HEK293 (cell line): Measurements from ENCODE around the gene BBS9.

Experiments used
- CTCF ChIA-PET: fragments of 350-600 bp; formaldehyde crosslinking; extraction: SDS; loops from one replicate; lab custom pipeline; 2021; ENCODE audit warnings: antibody characterized with exemption; lab: Yijun Ruan, JAX
- POLR2A ChIA-PET: fragments of 300-600 bp; formaldehyde crosslinking; extraction: SDS; loops from one replicate; lab custom pipeline; 2020; ENCODE audit warnings: antibody characterized with exemption, inconsistent platforms; lab: Yijun Ruan, JAX
- H3K27ac ChIP-seq: fragments of 200-500 bp; sonication (Bioruptor generic); 2 replicates; pipeline ENCODE4 v1.5.1; 2014; ENCODE audit warnings: low read depth, low read length, control low read depth, inconsistent platforms; ENCODE audit errors: extremely low read depth
- H3K36me3 ChIP-seq, 2 experiments: fragments of 200-500 bp in 1 of 2; sonication (Bioruptor generic) in 1 of 2; 1 replicate in 1 of 2; 2 replicates in 1 of 2; pipeline ENCODE4 v1.5.1; 2014 to 2017; ENCODE audit warnings: inconsistent platforms in 2 of 2, low read length in 2 of 2; ENCODE audit not compliant: control insufficient read depth in 2 of 2, insufficient read depth in 1 of 2
- H3K4me1 ChIP-seq: fragments of 200-500 bp; sonication (Bioruptor generic); 2 replicates; pipeline ENCODE4 v1.5.1; 2014; ENCODE audit warnings: mild to moderate bottlenecking, low read length, inconsistent platforms; ENCODE audit not compliant: control insufficient read depth, insufficient read depth
- H3K4me3 ChIP-seq: 2 replicates; pipeline ENCODE4 v1.5.1; 2011; ENCODE audit warnings: low read depth, mild to moderate bottlenecking, control low read depth, low read length, moderate library complexity
- H3K9me3 ChIP-seq: fragments of 200-500 bp; sonication (Bioruptor generic); 2 replicates; pipeline ENCODE4 v1.5.1; 2014; ENCODE audit warnings: low read depth, low read length, inconsistent platforms; ENCODE audit not compliant: control insufficient read depth, insufficient read depth
- GFI1B ChIP-seq: fragments of 450-650 bp; formaldehyde crosslinking; IDR thresholded peaks from 2 replicates; pipeline ENCODE4 v1.5.1; 2016; ENCODE audit warnings: missing biosample characterization, missing genetic modification characterization
- MEIS1 ChIP-seq: sonication (generic); formaldehyde crosslinking; IDR thresholded peaks from 2 replicates; pipeline ENCODE4 v1.8.1; 2022; ENCODE audit warnings: missing genetic modification reagents, mild to moderate bottlenecking, borderline replicate concordance
- SP7 ChIP-seq: fragments of 450-650 bp; formaldehyde crosslinking; IDR thresholded peaks from 2 replicates; pipeline ENCODE4 v1.5.1; 2016; ENCODE audit warnings: missing biosample characterization, missing genetic modification characterization
- TCF7L2 ChIP-seq: IDR thresholded peaks from 2 replicates; pipeline ENCODE4 v1.6.1; 2011; ENCODE audit warnings: low read depth, mild to moderate bottlenecking, inconsistent platforms, low read length, moderate library complexity, borderline replicate concordance
- ZBTB17 ChIP-seq: fragments of 450-650 bp; formaldehyde crosslinking; IDR thresholded peaks from 2 replicates; pipeline ENCODE4 v1.5.1; 2016; ENCODE audit warnings: missing biosample characterization, missing genetic modification characterization
- ZFP69B ChIP-seq: fragments of 450-650 bp; formaldehyde crosslinking; IDR thresholded peaks from 2 replicates; pipeline ENCODE4 v1.5.1; 2016; ENCODE audit warnings: missing biosample characterization, missing genetic modification characterization
- ZNF335 ChIP-seq: fragments of 450-650 bp; formaldehyde crosslinking; conservative IDR thresholded peaks from 2 replicates; pipeline ENCODE4 v1.5.1; 2016; ENCODE audit warnings: missing biosample characterization, missing genetic modification characterization
- ZNF362 ChIP-seq: fragments of 450-650 bp; formaldehyde crosslinking; IDR thresholded peaks from 2 replicates; pipeline ENCODE4 v1.5.1; 2016; ENCODE audit warnings: missing biosample characterization, missing genetic modification characterization
- ZNF366 ChIP-seq: fragments of 450-650 bp; formaldehyde crosslinking; conservative IDR thresholded peaks from 2 replicates; pipeline ENCODE4 v1.5.1; 2016; ENCODE audit warnings: missing biosample characterization, missing genetic modification characterization
- ZNF433 ChIP-seq: fragments of 450-650 bp; formaldehyde crosslinking; IDR thresholded peaks from 2 replicates; pipeline ENCODE4 v1.5.1; 2016; ENCODE audit warnings: missing biosample characterization, missing genetic modification characterization, low read depth
- ZNF449 ChIP-seq: fragments of 450-650 bp; formaldehyde crosslinking; IDR thresholded peaks from 2 replicates; pipeline ENCODE4 v1.5.1; 2017; ENCODE audit warnings: missing biosample characterization, mild to moderate bottlenecking, missing genetic modification characterization, moderate library complexity
- ZNF549 ChIP-seq: fragments of 450-650 bp; IDR thresholded peaks from 2 replicates; pipeline ENCODE4 v1.5.1; 2018; ENCODE audit warnings: missing biosample characterization, missing genetic modification characterization, mild to moderate bottlenecking, inconsistent platforms, moderate library complexity
- ZNF692 ChIP-seq: fragments of 450-650 bp; formaldehyde crosslinking; IDR thresholded peaks from 2 replicates; pipeline ENCODE4 v1.5.1; 2016; ENCODE audit warnings: missing biosample characterization, missing genetic modification characterization
- ZNF701 ChIP-seq: fragments of 450-650 bp; formaldehyde crosslinking; IDR thresholded peaks from 2 replicates; pipeline ENCODE4 v1.5.1; 2016; ENCODE audit warnings: missing biosample characterization, missing genetic modification characterization
- ZSCAN4 ChIP-seq: fragments of 450-650 bp; formaldehyde crosslinking; IDR thresholded peaks from 2 replicates; pipeline ENCODE4 v1.5.1; 2017; ENCODE audit warnings: missing biosample characterization, missing genetic modification characterization
- TF ChIP-seq, protein P1 (sequence below): fragments of 450-650 bp; formaldehyde crosslinking; IDR thresholded peaks from 2 replicates; pipeline ENCODE4 v1.5.1; 2016; ENCODE audit warnings: missing biosample characterization, missing genetic modification characterization
- TF ChIP-seq, protein P2 (sequence below): fragments of 450-650 bp; formaldehyde crosslinking; IDR thresholded peaks from 2 replicates; pipeline ENCODE4 v1.5.1; 2016; ENCODE audit warnings: missing biosample characterization, missing genetic modification characterization, borderline replicate concordance
- TF ChIP-seq, protein P3 (sequence below): fragments of 450-650 bp; formaldehyde crosslinking; IDR thresholded peaks from 2 replicates; pipeline ENCODE4 v1.5.1; 2016; ENCODE audit warnings: missing biosample characterization, missing genetic modification characterization
- TF ChIP-seq, protein P4 (sequence below): IDR thresholded peaks from 2 replicates; pipeline ENCODE4 v1.6.1; 2011; ENCODE audit warnings: mild to moderate bottlenecking, low read depth, low read length, borderline replicate concordance

BBS9 gene

DNA sequence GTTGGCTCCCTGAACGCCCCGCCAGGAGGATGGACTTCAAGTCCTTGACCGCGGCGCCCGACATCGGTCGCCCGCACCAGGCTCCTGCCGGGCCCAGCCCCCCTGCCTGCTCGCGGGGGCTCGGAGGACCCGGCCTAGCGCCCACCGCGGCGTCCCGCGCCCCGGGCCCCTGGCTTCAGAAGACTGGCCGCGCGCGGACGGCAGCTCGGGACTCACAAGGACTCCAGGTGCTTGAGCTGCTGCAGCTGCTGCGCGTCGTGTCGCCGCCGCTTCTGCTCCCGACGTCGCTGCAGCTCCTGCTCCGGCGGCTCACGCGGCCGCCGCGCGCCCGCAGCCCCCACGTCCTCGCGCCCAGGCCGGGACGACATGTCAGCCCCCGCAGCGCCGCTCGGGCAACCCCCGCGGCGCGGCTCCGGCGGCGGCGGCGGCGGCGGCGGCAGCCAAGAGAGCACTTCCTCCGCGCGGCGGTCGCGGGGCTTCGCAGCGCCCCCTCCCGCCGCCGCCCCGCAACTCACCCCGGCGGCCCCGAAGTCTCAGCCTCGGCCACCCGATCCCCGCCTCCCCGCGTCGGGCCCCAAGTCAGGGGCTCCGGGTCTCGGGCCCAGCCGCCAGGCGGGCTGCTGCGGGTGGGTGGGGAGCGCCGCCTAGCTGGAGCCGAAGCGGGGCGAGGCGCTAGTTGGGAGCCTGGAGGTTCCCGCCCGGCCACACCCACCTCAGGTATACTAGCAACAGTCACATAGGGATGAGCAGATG lies 20.2 kb upstream of the BBS9 start, which contains the start of gene RP9 (continued):
- TF ChIP-seq, protein P1, sequence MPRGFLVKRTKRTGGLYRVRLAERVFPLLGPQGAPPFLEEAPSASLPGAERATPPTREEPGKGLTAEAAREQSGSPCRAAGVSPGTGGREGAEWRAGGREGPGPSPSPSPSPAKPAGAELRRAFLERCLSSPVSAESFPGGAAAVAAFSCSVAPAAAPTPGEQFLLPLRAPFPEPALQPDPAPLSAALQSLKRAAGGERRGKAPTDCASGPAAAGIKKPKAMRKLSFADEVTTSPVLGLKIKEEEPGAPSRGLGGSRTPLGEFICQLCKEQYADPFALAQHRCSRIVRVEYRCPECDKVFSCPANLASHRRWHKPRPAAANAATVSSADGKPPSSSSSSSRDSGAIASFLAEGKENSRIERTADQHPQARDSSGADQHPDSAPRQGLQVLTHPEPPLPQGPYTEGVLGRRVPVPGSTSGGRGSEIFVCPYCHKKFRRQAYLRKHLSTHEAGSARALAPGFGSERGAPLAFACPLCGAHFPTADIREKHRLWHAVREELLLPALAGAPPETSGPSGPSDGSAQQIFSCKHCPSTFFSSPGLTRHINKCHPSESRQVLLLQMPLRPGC: no peak
- TF ChIP-seq TCF7L2 (no peak), GFI1B (no peak), ZNF449 (tag by site-specific recombination) (no peak), ZNF549 (tag by site-specific recombination) (no peak), ZNF335 (no peak), MEIS1 (CRISPR knock-in tag) (no peak), ZFP69B (tag by site-specific recombination) (no peak), ZNF433 (no peak), ZNF701 (no peak)
- TF ChIP-seq, protein P2, sequence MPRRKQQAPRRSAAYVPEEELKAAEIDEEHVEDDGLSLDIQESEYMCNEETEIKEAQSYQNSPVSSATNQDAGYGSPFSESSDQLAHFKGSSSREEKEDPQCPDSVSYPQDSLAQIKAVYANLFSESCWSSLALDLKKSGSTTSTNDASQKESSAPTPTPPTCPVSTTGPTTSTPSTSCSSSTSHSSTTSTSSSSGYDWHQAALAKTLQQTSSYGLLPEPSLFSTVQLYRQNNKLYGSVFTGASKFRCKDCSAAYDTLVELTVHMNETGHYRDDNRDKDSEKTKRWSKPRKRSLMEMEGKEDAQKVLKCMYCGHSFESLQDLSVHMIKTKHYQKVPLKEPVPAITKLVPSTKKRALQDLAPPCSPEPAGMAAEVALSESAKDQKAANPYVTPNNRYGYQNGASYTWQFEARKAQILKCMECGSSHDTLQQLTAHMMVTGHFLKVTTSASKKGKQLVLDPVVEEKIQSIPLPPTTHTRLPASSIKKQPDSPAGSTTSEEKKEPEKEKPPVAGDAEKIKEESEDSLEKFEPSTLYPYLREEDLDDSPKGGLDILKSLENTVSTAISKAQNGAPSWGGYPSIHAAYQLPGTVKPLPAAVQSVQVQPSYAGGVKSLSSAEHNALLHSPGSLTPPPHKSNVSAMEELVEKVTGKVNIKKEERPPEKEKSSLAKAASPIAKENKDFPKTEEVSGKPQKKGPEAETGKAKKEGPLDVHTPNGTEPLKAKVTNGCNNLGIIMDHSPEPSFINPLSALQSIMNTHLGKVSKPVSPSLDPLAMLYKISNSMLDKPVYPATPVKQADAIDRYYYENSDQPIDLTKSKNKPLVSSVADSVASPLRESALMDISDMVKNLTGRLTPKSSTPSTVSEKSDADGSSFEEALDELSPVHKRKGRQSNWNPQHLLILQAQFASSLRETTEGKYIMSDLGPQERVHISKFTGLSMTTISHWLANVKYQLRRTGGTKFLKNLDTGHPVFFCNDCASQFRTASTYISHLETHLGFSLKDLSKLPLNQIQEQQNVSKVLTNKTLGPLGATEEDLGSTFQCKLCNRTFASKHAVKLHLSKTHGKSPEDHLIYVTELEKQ (tag by site-specific recombination): no peak

DNA sequence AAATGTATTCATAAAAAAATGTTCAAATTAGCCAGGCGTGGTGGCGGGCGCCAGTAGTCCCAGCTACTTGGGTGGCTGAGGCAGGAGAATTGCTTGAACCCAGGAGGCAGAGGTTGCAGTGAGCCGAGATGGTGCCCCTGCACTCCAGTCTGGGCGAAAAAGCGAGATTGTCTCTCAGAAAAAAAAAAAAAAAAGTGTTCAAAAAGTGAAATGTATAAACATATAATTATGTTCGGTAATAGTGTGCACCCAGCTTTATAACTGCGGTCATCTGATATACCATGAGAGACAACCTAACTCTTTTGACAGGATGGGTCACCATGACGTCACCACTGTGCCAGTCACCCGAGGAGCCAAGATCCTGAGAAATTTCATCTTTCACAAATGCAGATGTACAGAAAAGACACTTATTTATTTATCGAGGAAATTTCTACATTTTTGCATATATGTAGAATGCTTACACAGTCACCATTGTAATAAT lies 19.6 kb upstream of the BBS9 start:
- POLR2A ChIA-PET: interaction anchor here (0.7 to 2.5 kb wide), 3 partner anchors 32 to 1156 kb away, joined by 3 to 17 read pairs (median 3); partner anchors contain the start of gene NT5C3A
- TF ChIP-seq, protein P3, sequence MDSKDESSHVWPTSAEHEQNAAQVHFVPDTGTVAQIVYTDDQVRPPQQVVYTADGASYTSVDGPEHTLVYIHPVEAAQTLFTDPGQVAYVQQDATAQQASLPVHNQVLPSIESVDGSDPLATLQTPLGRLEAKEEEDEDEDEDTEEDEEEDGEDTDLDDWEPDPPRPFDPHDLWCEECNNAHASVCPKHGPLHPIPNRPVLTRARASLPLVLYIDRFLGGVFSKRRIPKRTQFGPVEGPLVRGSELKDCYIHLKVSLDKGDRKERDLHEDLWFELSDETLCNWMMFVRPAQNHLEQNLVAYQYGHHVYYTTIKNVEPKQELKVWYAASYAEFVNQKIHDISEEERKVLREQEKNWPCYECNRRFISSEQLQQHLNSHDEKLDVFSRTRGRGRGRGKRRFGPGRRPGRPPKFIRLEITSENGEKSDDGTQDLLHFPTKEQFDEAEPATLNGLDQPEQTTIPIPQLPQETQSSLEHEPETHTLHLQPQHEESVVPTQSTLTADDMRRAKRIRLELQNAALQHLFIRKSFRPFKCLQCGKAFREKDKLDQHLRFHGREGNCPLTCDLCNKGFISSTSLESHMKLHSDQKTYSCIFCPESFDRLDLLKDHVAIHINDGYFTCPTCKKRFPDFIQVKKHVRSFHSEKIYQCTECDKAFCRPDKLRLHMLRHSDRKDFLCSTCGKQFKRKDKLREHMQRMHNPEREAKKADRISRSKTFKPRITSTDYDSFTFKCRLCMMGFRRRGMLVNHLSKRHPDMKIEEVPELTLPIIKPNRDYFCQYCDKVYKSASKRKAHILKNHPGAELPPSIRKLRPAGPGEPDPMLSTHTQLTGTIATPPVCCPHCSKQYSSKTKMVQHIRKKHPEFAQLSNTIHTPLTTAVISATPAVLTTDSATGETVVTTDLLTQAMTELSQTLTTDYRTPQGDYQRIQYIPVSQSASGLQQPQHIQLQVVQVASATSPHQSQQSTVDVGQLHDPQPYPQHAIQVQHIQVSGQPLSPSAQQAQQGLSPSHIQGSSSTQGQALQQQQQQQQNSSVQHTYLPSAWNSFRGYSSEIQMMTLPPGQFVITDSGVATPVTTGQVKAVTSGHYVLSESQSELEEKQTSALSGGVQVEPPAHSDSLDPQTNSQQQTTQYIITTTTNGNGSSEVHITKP (tag by site-specific recombination): peak; percentile 51
- TF ChIP-seq, protein P4, sequence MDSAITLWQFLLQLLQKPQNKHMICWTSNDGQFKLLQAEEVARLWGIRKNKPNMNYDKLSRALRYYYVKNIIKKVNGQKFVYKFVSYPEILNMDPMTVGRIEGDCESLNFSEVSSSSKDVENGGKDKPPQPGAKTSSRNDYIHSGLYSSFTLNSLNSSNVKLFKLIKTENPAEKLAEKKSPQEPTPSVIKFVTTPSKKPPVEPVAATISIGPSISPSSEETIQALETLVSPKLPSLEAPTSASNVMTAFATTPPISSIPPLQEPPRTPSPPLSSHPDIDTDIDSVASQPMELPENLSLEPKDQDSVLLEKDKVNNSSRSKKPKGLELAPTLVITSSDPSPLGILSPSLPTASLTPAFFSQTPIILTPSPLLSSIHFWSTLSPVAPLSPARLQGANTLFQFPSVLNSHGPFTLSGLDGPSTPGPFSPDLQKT: no peak
- TF ChIP-seq ZSCAN4 (0 out of 2 replicates have a peak, but pooled peaks have one; percentile 21), SP7 (peak; percentile 86), ZNF692 (tag by site-specific recombination) (no peak), ZBTB17 (tag by site-specific recombination) (peak; percentile 40; the same call in 1 of the 2 replicates), ZNF362 (tag by site-specific recombination) (peak; percentile 78; the same call in 1 of the 2 replicates), ZNF366 (tag by site-specific recombination) (0 out of 2 replicates have a peak, but pooled peaks have one; percentile 21)

More for the DNA sequence above, 19.6 kb upstream of the BBS9 start:
- Histone ChIP-seq H3K27ac (peak overlapping the region; percentile 91; the same call in 1 of the 2 replicates), H3K4me1 (peaks cover 10% of the 10 kb centered on the region), H3K4me3 (peak overlapping the region; percentile 93), H3K9me3 (no peaks in the 10 kb centered on the region), H3K36me3 (no peaks in the 10 kb centered on the region; a peak in 1 of 3 replicates)
- CTCF ChIA-PET: interaction anchor here (0.5 to 3.7 kb wide), 12 partner anchors 50 to 1711 kb away, joined by 3 to 22 read pairs (median 3); no protein-coding TSS in a partner anchor
